ENCODE data around the gene MIXL1.

GRCh38 chr1:226248796-226249195 is 25.3 kb downstream of the MIXL1 start:
- TF ChIP-seq POLR2AphosphoS5 (IDR thresholded peaks at IDR 0.05) (no peak), CTCF (IDR thresholded peaks at IDR 0.05 in 8 of 11, conservative IDR thresholded peaks at IDR 0.05 in 3 of 11) (no peak)
